ENCODE measurements around the gene FHL3.

Gene FHL3

DNA sequence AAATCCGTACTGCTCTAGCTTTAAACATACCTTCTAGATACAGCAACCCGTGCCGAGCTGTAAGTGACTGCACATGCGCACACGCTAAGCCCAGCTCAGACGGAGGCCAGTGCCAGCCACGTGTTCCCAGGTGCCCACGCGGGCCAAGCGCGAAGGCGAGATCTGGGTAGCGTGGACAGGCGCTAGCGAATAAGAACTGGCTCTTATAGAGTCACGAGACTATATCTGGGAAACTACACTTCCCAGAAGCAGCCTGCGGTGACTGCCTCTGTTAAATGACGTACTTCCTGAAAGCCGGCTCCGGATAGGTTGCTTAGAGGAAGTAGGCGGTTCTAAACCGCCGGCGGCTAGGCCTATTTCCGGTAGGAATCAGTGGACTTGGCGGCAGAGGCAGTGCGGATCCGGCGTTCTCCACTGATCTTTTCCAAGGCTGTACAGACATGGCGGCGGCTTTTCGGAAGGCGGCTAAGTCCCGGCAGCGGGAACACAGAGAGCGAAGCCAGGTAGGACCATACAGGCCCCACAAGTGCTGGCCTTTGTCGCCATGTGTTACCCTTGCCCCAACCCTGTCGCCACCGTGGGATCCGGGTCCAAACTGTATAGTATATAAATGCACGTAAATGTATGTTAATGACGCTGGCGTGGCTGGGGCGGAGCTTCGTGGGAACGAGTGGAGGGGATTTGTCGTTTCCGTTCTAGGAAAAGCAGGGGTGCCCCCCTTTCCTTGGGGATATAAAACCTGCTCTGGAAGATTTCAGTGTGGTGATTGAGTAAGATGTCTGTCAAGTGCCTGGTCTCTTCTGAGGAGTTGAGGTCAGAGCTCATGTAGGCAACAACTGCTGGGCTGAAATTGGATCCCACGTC lies 7.3 kb upstream of the FHL3 start, which contains the start of gene UTP11:
UTP11 (plus strand) TSS at position 372 of the 864 bp plus-strand sequence; CDS start at position 441, 69 bp downstream.
- DNase-seq (ENCODE audit: low read depth), result peak; percentile 99

DNA sequence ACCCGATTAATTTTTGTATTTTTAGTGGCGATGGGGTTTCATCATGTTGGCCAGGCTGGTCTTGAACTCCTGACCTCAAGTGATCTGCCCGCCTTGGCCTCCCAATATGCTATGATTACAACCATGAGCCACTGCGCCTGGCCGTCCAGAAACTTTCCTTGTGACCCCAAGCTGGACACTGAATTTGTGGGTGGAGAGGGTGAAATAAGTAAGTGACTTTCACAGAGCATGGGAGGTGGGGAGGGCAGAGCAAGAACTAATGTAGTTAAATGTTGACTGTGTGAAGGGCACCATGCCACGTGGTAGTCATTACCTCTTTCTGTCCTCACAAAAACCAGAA lies 4.5 kb upstream of the FHL3 start:
- no peak for DNase-seq (ENCODE audit: low read depth)

DNA sequence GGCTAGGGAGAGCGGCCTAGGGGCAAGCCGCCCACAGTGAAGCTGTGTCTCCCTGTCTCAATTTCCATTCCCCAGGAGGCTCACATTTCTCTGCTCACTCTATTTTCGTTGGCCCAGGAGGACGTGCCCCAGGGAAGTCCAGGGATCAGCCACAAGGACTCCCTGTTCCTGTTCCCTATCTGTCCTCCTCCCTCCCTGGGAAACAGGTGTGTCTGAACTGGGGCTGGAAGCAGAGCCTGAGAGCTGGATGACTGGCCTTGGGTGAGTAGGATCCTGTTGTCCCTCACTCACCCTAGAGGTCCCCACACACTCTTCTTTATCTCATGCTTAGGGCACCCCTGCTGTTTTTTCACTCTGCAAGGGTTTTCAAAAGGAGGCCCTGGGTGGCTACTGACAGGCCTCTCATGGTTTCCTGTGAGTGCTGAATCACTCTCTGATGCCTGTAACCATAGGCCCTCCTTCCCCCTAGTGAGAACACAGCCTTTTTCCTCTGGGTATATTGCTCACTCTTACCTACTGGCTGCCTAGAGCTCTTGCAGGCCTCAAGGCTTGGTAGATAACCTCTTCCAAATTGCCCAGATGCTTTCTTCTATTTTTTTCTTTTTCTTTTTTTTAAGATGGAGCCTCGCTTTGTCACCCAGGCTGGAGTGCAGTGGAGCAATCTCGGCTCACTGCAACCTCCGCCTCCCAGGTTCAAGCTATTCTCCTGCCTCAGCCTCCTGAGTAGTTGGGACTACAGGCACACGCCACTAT lies 4.0 kb upstream of the FHL3 start:
- DNase-seq (ENCODE audit: low read depth), result no peak

DNA sequence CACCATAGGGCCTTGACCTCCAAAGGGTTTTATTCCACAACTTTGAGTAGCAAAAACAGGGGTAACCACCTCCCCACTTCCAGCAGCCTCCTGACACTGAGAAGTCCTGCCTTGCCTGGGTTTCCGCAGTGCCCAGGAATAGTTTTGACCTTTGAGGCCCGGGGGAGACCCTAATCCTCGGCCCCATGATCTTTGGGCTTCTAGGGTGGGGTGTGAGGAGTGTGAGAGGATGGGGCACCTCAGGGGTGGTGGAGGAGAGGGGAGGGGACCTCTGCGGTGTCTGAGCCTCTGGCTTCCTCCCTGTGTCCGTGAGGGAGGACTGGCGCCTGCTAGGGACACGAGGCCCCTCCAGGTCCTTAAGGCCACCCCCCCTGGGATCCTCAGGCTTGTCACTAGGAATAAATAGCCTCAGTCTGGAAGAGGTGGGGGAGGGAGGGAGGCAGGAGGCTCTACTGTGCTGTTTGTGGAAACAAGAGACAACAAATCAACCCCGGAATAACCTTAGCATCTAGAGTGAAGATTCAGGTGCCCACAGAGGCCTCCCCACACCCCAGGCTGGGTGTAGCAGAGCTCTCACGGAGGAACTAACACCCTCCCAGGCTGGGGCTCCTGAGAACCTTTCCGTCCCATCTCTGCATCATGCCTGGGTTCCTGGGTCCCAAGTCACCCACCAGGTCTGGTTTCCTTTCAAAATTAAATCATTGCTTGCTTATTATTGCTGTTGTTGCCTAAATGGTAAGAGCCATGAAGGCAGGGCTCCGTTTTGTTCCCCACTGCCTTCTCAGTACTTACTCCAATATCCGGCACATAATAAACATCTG lies 904 bp upstream of the FHL3 start:
- DNase-seq (ENCODE audit: low read depth), result no peak

DNA sequence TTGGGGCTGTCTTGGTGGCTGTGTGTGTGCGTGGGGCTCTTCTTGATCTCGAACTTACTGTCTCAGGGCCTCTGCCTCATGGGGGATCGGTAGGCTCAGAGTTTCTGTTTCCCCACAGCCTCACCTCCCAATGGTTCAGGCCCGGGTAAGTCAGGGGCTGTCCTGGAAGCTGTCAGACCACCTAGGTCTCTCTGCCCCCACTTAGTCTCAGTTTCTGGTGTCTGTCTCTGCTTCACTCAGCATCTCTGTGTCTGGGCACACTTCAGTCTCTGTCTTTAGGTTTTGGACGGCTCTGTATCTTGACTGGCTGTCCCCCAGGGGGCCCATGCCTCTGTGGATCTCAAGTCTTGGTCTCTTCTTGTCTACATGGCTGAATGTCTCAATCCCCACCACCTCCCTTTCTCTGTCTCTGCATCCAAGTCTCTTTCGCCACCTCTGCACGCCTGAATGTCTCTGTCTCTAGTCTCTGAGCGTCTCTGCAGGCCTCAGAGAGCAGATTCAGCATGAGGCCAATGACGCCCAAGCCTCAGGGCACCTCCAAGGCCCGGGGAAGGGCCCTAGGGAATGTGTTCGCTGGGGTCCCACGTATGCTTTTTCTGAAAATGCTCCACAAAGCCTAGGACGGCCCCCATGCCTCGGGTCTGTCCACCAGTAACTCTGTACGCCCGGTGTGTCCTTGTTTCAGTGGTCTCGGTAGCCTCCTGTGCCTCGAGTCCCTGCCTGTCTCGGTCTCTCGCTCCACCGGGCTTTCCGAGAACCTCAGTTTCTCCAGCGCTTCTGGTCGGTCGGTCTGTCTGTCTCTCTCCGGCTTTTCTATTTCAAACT lies 818 bp downstream of the FHL3 start:
- DNase-seq (ENCODE audit: low read depth), result no peak

DNA sequence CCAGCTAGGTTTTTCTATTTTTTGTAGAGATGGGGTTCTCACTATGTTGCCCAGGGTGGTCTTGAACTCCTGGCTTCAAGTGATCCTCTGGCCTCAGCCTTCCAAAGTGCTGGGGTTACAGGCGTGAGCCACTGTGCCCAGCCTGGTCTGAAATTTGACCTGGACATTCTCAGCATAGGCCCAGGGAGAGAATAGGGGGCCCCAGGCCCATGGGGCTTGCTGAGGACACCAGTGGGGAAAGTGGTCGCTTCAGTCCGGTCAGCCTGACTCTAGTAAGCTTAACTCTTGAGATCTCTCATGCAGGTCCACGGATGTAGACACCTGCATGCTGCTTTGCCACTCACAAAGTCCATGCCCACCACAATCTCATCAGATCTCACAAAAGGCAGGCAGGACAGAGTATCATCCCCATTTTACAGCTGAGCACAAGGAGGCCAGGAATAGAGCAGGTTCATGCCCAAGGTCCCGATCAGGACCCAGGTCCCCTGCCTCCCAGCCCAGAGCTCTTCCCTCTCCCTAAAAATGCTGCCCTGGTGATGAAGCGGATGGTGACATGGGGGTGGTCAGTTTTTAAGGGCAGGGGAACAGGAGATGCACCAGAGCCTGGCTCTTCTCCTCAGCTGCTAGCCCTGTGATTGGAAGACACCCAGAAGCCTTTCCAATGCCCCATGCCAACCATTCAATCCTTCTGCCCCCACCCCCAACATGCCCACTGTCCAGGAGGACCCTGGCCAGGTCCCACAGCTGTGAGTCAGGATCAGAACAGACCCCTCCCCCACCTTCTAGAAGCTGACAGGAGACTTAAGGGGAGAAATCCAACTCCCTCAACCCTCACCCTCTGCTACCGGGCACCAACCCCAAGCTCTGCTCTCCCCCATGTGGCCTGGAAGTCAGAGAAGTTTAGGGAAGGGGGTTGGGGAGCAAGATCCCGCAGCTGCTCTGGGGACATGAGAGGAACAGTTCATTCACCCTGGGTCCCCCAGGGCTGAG lies 1.8 kb downstream of the FHL3 start:
- no peak for DNase-seq (ENCODE audit: low read depth)

DNA sequence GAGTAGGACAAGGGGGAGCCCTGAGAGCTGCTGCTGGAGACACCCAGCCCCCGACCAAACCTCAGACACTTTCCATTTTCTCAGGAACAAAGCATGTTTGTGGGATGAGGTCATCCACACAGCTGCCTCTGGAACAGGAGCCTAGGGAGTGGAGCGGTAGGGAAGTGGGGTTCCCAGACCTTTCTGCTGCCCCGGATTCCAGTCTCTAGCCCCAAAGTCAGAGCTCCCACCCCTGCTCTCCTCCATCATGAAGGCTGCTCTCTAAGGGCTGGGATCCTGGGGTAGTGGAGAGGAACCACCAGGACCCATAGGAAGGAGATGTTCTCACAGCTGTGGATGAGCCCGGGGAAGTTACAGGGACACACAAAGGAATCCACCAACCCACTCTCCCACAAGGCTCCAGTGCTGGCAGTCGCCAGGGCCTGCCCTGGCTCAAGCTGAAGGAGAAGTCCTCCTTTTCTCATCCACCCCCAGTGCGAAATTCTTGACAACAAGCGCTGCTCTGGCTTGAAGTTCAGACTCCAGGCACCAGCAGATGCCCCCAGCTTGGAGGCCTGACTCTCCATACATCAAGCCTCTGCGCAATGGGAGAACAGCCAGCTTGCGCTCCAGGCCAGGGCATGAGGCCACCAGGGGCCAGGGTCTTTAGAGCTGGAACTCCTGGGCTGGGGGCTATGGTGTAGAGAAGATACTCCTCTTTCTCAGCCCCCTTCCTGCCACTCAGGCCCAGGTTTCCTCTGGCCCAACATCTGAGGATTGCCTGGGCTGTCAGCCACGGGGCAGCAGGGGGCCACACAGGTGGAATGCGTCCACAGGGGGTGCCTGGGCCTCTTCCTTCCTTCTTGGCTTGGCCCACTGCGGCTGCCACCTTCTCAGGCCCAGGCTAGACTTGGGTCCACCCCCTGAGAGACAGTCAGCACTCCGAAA lies 4.5 kb downstream of the FHL3 start:
- DNase-seq (ENCODE audit: low read depth), result no peak

DNA sequence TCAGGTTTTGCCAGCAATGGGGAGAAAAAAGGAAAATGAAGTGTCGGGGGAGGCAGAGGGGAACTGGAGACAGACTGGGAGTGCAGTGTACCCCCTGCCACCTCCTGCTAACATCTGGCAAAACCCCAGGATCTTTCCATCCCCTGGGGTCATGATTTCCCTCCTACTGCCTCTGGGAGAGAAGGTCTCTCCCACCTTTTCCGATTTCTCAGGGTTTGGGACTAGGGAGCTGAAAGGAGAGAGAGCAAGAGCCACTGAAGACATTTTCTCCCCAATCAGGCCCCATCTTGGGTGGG lies 5.1 kb downstream of the FHL3 start:
- no peak for DNase-seq (ENCODE audit: low read depth)

DNA sequence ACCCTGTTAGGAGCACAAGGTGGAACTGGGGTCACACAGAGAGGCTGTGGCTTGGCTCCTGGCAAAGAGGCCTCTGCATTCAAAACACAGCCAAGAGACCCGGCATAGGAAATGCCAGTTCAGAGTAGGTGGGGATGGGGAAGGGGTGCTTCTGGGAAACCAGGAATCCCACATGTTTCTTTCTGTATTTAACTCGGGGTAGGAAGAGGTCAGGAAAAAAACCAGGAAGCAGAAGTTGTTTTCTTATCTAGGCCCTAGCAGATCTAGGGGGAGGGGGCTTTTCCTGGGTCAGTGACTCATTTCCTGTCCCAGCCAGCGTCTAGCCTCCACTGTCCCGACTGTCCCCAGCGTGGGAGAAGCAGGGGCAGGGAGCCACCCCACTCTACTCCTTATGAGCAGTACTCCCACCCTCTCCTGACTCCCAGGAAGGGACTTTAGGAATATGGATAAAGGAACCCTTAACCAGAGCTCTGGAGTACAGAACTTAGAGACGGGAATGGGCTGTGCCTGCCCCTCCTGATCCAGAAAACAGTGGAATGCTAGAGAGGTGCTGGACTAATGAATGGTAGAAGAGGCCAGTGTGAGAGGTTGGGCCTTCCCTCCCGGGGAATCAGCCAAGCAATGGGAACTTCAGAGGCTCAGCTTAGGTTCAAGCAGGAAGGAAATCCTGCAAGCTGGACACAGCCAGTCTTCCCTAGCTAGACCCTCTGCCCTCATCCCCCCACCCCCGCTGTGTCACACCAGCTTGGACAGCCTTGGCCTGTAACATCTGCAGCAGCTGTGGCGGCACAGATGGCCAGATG lies 5.7 kb downstream of the FHL3 start:
- no peak for DNase-seq (ENCODE audit: low read depth)

DNA sequence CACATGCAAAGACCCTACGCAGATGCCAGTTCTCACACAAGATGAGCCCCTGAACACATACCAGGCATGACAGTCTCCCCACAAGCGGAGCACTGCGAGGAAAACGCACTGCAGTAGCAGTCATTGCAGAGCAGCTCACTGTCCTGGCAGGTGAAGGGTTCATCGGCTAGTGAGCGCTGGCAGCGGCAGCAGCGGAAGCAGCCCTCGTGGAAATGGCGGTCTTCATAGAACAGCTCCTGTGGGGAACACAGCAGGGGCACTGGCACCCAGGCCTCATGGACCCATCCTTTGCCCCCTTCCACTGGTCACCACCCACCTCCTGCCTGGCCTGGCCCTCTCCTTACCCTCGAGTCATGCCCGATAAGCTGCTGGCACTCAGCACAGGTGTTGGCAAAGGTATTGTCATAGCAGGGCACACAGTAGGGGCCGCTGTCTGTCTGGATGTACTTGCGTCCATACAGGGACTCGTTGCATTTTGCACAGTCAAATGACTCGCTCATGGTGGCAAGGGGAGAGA lies 6.3 kb downstream of the FHL3 start:
- DNase-seq (ENCODE audit: low read depth), result no peak

DNA sequence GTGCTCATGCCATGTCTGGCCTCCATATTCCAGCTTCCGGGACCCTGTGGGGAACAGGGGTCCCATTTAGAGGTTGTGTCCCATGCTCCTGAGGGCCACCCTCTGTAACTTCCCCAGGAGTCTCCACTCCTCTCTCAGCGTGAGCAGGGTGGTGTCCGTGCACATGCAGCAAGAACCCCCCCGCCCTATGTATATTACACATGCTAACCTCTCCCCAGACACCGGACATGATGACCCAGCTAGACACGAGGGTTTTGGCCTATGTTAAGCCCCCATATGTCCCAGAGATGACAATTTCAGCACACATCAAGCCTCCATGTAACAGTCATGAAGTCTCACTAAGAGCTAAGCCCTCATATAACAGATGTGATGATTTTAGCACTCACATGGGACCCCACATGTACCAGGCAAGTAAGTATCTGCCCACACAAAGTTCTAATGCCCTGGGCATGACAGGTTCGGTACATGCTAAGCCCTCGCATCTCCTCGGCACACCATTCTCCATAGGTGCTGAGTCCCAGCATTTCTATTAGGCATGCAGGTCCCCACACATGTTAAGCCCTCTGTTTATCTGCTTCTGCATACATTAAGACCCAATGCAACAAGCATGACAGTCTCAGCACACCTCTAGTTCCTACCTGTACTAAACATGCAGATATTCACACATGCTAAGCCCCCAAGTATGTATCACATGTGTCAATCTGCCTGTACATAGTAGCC lies 7.1 kb downstream of the FHL3 start:
- no peak for DNase-seq (ENCODE audit: low read depth)

DNA sequence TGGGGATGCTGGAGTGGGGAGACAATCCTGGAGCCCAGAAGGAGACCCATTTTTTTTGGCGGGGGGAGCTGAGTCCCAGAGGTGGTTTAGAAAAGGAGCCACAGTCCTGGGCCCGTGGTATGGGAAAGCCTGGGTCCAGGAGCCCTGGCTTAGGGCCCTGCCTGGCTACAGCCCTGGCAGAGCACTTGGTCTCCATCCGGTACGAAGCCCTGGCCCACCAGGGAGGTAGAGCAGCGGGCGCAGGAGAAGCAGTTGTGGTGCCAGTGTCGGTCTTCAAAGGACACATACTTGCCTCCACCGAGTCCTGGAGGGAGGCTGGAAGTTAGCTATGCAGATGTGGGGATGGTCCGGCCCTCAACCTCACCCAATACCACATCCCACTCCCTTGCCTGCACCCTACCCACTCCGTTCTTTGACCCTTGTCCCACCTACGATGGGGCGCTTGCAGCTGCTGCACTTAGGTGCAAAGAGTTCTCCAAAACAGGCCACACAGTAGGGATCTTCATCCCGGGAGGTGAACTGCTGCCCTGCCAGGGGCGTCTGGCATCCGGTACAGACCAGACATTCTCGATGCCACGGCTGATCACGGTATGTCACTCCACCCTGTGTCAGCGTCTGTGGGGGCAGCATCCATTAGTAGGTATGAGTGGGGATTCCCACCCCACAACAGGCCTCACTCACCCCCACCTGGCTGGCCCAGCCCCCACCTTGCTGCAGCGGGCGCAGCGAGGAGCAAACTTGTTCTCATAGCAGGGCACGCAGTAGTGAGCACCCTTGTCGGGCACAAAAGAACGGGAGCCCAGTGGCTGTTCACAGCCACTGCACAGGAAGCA lies 7.8 kb downstream of the FHL3 start:
- DNase-seq (ENCODE audit: low read depth), result no peak

DNA sequence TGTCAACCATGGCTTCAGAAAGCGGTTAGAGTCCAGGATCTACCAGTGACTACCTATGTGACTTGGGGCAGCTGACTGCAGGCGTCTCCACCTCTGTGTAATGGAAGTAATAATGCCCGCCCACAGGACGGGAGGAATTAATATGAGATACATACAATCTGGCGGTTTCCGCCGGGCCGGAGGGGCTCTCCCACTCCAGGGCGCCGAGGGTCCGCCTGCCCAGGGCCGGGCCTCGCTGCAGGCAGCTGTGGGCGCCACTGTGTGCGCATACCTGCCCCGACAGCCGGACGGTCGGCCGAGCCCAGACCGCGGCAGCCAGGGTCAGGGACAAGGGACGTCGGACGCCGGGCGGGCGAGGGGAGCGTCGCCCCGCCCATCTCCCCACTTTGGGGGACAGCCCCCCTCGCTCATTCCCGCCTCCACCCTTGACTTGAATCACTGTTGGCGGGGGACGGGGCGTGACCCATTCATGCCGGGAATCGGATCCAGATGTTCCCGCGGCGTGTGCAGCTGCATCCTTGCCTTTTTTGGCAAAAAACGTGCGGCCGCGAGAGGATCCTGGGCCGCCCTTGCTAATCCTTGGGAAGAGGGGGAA lies 9.5 kb downstream of the FHL3 start:
- DNase-seq (ENCODE audit: low read depth), result peak; percentile 96

DNA sequence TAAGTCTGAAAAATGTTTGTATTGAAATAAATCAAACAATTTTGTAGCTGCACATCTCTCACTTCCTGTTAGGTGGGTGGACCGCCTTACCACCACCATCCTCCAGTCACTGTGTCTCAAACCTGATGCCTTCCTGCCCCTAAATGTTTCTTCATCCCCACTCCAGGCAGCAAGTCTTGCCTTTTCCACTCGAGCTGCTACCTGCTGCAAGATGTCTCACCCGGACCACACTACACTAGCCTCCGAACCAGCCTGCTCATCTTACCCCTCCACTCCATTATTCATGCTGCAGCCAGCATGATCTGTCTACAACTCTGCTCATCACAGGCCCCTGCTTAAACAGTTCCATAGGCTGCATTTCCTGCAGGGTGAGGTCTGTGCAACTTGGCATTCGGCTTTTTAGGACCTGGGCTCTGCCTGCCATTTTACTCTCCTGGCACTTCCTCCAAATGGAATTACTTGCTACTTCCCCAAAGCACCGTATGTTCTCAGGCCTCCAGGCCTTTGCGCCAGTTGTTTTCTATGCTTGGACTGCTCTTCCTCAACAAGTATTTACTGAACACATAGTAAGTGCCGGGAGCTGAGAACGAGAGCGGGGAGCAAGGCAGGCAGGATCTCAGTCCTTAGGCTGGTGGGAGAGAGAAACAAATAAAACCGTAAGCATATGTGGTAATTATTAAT lies 10.3 kb downstream of the FHL3 start:
- DNase-seq (ENCODE audit: low read depth), result no peak

DNA sequence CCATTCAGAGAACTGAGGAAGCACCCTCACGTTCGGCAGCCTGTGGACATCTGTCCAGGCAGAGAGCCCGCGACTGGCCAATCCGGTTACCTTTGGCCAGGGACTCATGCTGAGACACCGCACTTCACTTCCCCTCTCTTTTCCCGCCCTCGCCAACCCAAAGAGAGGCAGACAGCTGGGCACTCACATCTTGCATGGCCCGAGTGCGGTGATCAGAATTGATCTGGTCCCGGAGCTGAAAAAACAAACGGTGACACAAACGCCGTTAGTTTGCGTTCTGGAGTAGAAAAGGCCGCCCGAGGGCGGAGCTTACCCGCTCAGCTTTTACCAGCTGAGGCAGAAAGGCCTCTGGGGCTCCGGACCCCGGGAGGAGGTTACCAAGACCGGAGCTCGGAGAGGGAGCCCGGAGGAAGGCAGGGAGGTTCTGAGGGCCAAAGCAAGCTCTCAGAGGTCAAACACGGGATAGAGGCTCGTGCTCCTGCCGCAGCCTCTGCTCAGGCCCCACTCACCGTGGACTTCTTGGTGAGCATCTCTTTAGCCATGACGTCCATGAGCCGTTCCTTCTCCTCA lies 15.9 kb downstream of the FHL3 start:
- no peak for DNase-seq (ENCODE audit: low read depth)

DNA sequence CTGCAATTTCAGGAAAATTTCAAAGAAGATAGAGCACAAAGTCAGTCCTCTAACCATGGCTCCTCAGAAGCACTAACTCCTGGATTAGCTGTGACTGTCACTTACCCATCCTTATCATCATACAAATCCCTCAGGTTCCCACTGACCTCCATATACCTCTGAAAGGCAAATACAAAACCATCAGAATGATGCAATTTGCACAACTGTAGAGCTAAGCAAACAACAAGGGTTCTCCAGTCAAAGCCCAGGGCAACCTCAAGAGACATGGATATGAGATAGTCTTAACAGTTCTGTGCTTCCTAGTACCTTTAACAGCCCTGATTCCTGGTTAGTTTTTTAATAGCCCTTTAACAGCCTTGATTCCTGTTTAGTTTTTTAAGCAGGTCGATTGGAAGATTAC lies 17.6 kb downstream of the FHL3 start:
- DNase-seq (ENCODE audit: low read depth), result no peak
